HepG2 (cell line): ENCODE results near the gene ME2. TPM values are rescaled to one million over a fixed set of nuclear protein-coding genes. Genes with fewer than 3 reads are reported as not detected.
A peak's percentile ranks its signal among the peaks of the same experiment; 100 is the strongest.
"Not testable (repeated sequence)": the region's sequence is repeated elsewhere in the genome, so short reads cannot be mapped to it uniquely, and the experiment has no call there.

Source experiments
- ATAC-seq: fragments of 200-7000 bp; cut with Tn5 transposase; 3 replicates; pipeline ENCODE4 v1.9.1; 2020; ENCODE audit warnings: mild to moderate bottlenecking, moderate library complexity
- BruUV-seq: library from RNA; stranded (reverse); fragments of 400-500 nt; replicated peaks from 2 replicates; lab custom pipeline; 2021; lab: Mats Ljungman, UMichigan
- CTCF ChIA-PET: fragments of 300-600 bp; formaldehyde crosslinking; extraction: SDS; loops from one replicate; lab custom pipeline; 2021; ENCODE audit warnings: low total read pairs, inconsistent platforms, low intra/inter-chr PET ratio; lab: Yijun Ruan, JAX
- POLR2A ChIA-PET: fragments of 350-600 bp; sonication (Branson Sonifier 250); formaldehyde crosslinking; loops from one replicate; lab custom pipeline; 2020; ENCODE audit warnings: antibody characterized with exemption, inconsistent platforms; lab: Yijun Ruan, JAX
- DNase-seq: peaks from one replicate; pipeline ENCODE4 v3.0.0-alpha.2; 2015; ENCODE audit warnings: low spot score
- FAIRE-seq: peaks from 3 replicates; lab custom pipeline; 2011; peaks lifted over from hg19 to GRCh38; lab: Jason Lieb, UNC
- H2AFZ ChIP-seq: one replicate; pipeline ENCODE4 v1.6.1; 2011; ENCODE audit warnings: low read length, inconsistent platforms
- H3K27ac ChIP-seq: fragments of 300-600 bp; 3 replicates; pipeline ENCODE4 v1.8.0; 2011; ENCODE audit warnings: mixed run types, mild to moderate bottlenecking, mixed read lengths, low read length, inconsistent platforms; ENCODE audit not compliant: insufficient read depth; ENCODE audit errors: extremely low read length
- H3K27me3 ChIP-seq, 2 experiments: fragments of 200-600 bp in 1 of 2; 2 replicates in 1 of 2; 3 replicates in 1 of 2; pipeline versions ENCODE4 v1.6.0 to v1.8.0; 2011; ENCODE audit warnings: low read length in 2 of 2, mild to moderate bottlenecking in 2 of 2, moderate library complexity in 2 of 2, inconsistent platforms in 1 of 2; ENCODE audit not compliant: insufficient read depth in 2 of 2, control insufficient read depth in 1 of 2
- H3K36me3 ChIP-seq, 2 experiments: fragments of 200-600 bp in 1 of 2; replicated peaks in 1 of 2; 2 replicates in 1 of 2; 3 replicates in 1 of 2; pipeline versions ENCODE4 v1.5.1 to v1.8.0; 2011; ENCODE audit warnings: low read length in 2 of 2, inconsistent platforms in 1 of 2; ENCODE audit not compliant: insufficient read depth in 2 of 2, control insufficient read depth in 1 of 2
- H3K4me1 ChIP-seq: 2 replicates; pipeline ENCODE4 v1.5.1; 2012; ENCODE audit warnings: low read length, inconsistent platforms; ENCODE audit not compliant: insufficient read depth
- H3K4me2 ChIP-seq: 2 replicates; pipeline ENCODE4 v1.6.0; 2011; ENCODE audit warnings: low read depth, low read length, inconsistent platforms
- H3K4me3 ChIP-seq, 3 experiments: fragments of 200-600 bp in 1 of 3; sonication (generic), shearing (Covaris generic) in 1 of 3; replicated peaks in 1 of 3; 2 replicates each; pipeline ENCODE4 v1.5.1; 2011 to 2016; ENCODE audit warnings: low read length in 3 of 3, inconsistent platforms in 2 of 3, low read depth in 2 of 3, mild to moderate bottlenecking in 2 of 3, control low read depth in 1 of 3, mixed read lengths in 1 of 3; ENCODE audit not compliant: insufficient read depth in 1 of 3
- H3K79me2 ChIP-seq: one replicate; pipeline ENCODE4 v1.6.1; 2011; ENCODE audit warnings: low read length, inconsistent platforms; ENCODE audit not compliant: insufficient read depth
- H3K9ac ChIP-seq: 2 replicates; pipeline ENCODE4 v1.6.0; 2011; ENCODE audit warnings: mild to moderate bottlenecking, low read depth, low read length, inconsistent platforms; ENCODE audit not compliant: insufficient read depth
- H3K9me3 ChIP-seq: 2 replicates; pipeline ENCODE4 v1.5.1; 2012; ENCODE audit warnings: mild to moderate bottlenecking, low read length
- H4K20me1 ChIP-seq: 2 replicates; pipeline ENCODE4 v1.6.0; 2011; ENCODE audit warnings: inconsistent platforms, mild to moderate bottlenecking, low read length, moderate library complexity; ENCODE audit not compliant: insufficient read depth
- HDAC1 ChIP-seq: sonication (generic); formaldehyde crosslinking; IDR thresholded peaks from 2 replicates; pipeline ENCODE4 v1.5.1; 2020; ENCODE audit warnings: mild to moderate bottlenecking, missing genetic modification reagents
- KMT2B ChIP-seq: IDR thresholded peaks from 2 replicates; pipeline ENCODE4 v1.6.1; 2016; ENCODE audit warnings: missing genetic modification reagents, missing compliant biosample characterization
- ZNF205 ChIP-seq: IDR thresholded peaks from 2 replicates; pipeline ENCODE4 v1.6.1; 2018; ENCODE audit warnings: missing biosample characterization, missing genetic modification reagents
- WGBS: methylation state at CpG from one replicate; pipeline ENCODE4 v1.1.6; 2017; ENCODE audit warnings: low lambda C conversion rate; 5-methylcytosine and 5-hydroxymethylcytosine counted together
- in situ Hi-C: cut with HindIII; loops from 2 replicates; pipeline ENCODE4 v1.10.0; 2017; ENCODE audit warnings: low pct_unique_long_range_greater_than_20kb; ENCODE audit not compliant: extremely low pct_ligation_motif_present
- intact Hi-C: fragments of 100-400 bp; cut with micrococcal nuclease; formaldehyde crosslinking; loops from one replicate; pipeline ENCODE4 v1.10.0; 2022; ENCODE audit not compliant: unreplicated experiment
- polyA plus RNA-seq, 8 experiments: library from polyadenylated mRNA; depleted of rRNA in 3 of 8; stranded (reverse) in 7 of 8; unstranded in 1 of 8; fragments of >200 nt; fragmentation: Illumina TruSeq in 4 of 8; extraction: Trizol in 4 of 8; gene quantifications; 2 replicates each; pipeline versions ENCODE4 v1.2.1 to v1.2.3, GENCODE V29; 2011 to 2016; ENCODE audit warnings: low read depth in 4 of 8, missing spikeins in 1 of 8, mixed read lengths in 1 of 8; ENCODE audit not compliant: insufficient read depth in 1 of 8
- total RNA-seq, 5 experiments: library from RNA; depleted of rRNA; stranded (reverse); fragments of >200 nt; fragmentation: Illumina TruSeq; extraction: Trizol; gene quantifications; 2 replicates each; pipeline ENCODE4 v1.2.3, GENCODE V29; 2016; ENCODE audit warnings: low read depth in 1 of 5

Gene ME2
- total and polyA plus RNA-seq, 2 of the 13 experiments (the other 11 are each of a cell fraction or from before 2014, with no cell fraction given) = 17.3 to 20.6 TPM

DNA sequence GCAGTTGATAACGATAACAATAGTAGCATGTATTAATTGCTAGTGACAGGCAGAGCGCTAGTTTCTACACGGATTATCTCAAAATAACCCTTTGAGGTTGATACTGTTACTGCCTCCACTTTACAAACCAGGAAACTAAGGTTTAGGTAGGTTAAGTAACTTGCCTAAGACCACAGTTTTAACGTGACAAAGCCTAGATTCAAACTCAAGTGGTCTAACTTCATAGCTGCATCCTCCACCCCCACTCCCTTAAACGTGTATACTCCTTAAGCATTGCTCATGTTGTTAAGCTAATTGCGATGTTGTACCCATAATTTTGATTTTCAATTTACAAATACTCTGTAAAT is 1.2 kb downstream of the ME2 start:
- no peaks in the 10 kb centered on the region for H3K9me3 ChIP-seq
- H3K4me1 ChIP-seq = peaks cover 32% of the 10 kb centered on the region
- TF ChIP-seq KMT2B (CRISPR knock-in tag) = no peak
- TF ChIP-seq ZNF205 (CRISPR knock-in tag) = peak; percentile 54; the same call in 1 of the 2 replicates
- TF ChIP-seq HDAC1 = no peak
- DNase-seq = no peak
- ATAC-seq = no peak
- 4% methylated on average over 6 of the region's 6 CpGs for WGBS
- FAIRE-seq = no peak
- intact Hi-C loops = no loop called here
- H3K27me3 ChIP-seq = no peaks in the 10 kb centered on the region
- H3K4me2 ChIP-seq = peak overlapping the region; percentile 80
- BruUV-seq = TSS peak; percentile 65
- H3K4me3 ChIP-seq = peak overlapping the region; percentile 81 to 94 (median 90)
- H3K79me2 ChIP-seq = peaks cover 29% of the 10 kb centered on the region
- CTCF ChIA-PET = no interaction called here
- peak overlapping the region; percentile 52 for H2AFZ ChIP-seq
- POLR2A ChIA-PET = interaction anchor here (1.0 kb wide), 1 partner anchor 318 kb away, joined by 3 read pairs; no protein-coding TSS in a partner anchor
- no peaks in the 10 kb centered on the region for H3K36me3 ChIP-seq
- H3K9ac ChIP-seq = peak overlapping the region; percentile 79
- in situ Hi-C loops = no loop called here
- H3K27ac ChIP-seq = no peak overlapping the region
- no peaks in the 10 kb centered on the region for H4K20me1 ChIP-seq

DNA sequence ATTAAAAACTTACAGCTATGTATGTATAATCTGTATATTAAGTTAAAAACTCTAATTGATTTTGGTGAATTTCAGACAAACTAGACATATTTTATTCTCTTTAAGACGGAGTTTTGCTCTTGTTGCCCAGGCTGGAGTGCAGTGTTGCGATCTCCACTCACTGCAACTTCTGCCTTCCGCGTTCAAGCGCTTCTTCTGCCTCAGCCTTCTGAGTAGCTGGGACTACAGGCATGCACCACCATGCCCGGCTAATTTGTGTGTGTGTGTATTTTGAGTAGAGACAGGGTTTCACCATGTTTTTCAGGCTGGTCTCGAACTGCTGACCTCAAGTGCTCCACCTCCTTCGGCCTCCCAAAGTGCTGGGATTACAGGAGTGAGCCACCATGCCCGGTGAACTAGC is 2.0 kb downstream of the ME2 start:
- Histone ChIP-seq H3K4me1 (peaks cover 32% of the 10 kb centered on the region), H3K79me2 (peaks cover 29% of the 10 kb centered on the region)
- H3K27me3 ChIP-seq, H3K9me3 ChIP-seq, ATAC-seq, H4K20me1 ChIP-seq, in situ Hi-C loops, DNase-seq, FAIRE-seq, POLR2A ChIA-PET, H2AFZ ChIP-seq, CTCF ChIA-PET, intact Hi-C loops, H3K4me3 ChIP-seq, H3K36me3 ChIP-seq, H3K4me2 ChIP-seq, H3K9ac ChIP-seq, BruUV-seq, H3K27ac ChIP-seq: not testable (repeated sequence)
- WGBS = 91% methylated on average over 9 of the region's 9 CpGs
